SIG-M5 treated with dmso at 0.1 percent for 504 hours (cell line): Measurements from ENCODE around the gene TSPOAP1.
A peak's percentile ranks its signal among the peaks of the same experiment; 100 is the strongest.

Experiments used
- DNase-seq: peaks from one replicate; lab custom pipeline; 2025; ENCODE audit not compliant: unreplicated experiment; lab: John Stamatoyannopoulos, UW

Gene TSPOAP1, protein sequence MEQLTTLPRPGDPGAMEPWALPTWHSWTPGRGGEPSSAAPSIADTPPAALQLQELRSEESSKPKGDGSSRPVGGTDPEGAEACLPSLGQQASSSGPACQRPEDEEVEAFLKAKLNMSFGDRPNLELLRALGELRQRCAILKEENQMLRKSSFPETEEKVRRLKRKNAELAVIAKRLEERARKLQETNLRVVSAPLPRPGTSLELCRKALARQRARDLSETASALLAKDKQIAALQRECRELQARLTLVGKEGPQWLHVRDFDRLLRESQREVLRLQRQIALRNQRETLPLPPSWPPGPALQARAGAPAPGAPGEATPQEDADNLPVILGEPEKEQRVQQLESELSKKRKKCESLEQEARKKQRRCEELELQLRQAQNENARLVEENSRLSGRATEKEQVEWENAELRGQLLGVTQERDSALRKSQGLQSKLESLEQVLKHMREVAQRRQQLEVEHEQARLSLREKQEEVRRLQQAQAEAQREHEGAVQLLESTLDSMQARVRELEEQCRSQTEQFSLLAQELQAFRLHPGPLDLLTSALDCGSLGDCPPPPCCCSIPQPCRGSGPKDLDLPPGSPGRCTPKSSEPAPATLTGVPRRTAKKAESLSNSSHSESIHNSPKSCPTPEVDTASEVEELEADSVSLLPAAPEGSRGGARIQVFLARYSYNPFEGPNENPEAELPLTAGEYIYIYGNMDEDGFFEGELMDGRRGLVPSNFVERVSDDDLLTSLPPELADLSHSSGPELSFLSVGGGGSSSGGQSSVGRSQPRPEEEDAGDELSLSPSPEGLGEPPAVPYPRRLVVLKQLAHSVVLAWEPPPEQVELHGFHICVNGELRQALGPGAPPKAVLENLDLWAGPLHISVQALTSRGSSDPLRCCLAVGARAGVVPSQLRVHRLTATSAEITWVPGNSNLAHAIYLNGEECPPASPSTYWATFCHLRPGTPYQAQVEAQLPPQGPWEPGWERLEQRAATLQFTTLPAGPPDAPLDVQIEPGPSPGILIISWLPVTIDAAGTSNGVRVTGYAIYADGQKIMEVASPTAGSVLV (N-terminal part only)

DNA sequence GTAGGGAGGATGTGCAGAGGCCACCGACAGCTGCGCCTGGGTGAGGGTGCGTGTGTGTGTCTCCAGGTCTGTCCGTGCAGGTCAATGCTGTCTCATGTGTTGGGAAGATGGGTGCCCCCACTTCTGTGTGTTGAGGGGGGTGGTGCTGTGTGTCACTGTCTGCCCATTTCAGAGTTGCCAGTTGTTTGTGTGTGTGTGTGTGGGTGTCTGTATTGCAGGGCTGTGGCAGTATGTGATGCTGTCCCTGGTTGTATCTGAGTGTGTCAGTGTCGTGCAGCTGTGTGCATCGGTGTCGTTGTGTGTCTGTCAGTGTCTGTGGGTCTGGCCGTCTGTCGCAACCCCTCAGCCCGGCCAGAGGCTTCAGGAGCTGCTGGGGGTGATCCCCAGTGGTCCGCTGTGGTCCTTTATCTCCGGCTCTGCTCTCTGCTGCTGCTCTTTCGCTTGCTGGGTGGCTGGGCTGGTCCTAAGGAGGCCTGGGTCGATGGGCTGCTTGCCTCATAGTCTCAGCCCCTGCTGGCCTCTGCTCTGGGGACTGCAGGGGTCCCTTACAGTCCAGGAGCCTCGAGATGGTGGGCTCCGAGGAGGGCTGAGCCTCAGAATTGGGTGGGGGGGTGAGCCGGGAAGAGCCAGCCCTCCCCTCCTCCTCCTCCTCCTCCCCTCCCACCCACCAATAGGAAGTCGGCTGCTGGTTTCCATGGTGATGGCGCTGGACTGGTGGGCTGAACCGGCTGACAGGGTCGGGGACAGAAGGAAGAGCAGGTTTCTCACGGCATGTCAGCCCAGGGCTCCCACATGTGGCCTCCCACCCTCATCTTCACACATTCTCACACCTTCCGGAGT is at the start of gene TSPOAP1:
Gene TSPOAP1 (minus strand): TSS at position 601 of the 840 bp plus-strand sequence. CDS start 875 bp downstream, outside the sequence.
- DNase-seq: peak; percentile 93

DNA sequence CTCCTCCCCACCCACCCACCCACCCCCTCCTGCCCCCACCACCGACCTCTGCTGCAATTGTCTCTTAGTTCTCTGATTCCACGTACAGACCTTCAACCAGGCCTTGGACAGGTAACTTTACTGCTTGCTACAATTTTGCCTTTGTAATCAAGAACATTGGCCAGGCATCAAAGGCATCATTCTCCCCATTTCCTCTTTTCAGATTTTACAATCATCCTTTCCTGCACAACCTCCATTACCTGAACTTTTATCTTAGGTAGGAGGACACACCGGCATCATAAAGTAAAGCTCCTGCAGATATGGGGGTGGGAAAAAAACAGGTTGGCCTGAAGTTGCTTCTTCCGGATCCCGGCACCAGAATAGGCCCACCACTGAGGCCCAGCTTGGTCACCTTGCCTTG is 49.1 kb upstream of the TSPOAP1 start:
- DNase-seq: no peak

DNA sequence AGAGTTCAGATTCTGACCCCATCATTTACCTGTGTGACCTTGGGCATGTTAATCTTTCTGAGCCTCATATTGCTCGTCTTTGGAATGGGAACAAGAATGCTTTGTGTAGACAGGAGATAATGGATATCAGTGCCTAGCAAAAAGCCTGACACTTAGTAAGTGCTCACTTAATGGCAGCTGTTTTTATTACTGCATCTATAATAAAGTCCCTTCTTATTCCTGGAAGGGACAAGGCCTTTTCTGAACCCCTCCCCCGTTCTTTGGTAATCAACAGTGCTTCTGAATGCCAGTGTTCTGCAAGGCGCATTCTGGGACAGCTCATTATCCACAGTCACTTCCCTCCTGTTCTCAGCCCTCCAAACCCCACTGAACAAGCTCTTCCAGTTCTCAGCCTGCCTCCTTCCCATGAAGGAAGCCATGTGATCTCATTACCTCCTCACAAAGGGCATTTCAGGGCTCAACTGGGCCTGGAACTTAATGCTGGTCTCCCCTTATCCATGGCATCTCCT is 48.6 kb upstream of the TSPOAP1 start:
- peak; percentile 76 for DNase-seq

DNA sequence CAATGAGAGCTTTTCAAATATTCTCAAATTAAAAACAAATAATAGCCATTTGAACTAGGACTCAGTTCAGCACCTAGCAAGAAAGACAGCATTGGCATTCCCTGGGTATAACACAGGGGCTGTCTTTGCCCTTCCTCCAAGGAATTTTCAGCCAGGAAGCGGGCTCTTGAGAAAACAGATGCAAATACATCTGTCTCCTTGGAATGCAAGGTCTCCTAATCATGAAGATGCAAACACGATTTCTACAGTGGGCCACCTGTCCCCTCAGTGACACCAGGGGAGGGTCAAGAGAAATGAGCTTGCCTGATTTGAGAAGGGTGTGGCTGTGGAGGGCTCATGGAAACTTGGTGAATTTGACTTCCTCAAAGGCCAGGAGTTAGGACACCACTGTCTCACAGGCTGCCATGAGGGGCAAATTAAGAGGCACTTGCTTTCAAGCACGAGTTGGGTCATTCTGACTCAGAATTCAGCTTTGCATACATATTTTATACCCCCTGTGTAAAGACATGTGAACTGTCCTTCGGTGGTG is 47.9 kb upstream of the TSPOAP1 start:
- peak; percentile 26 for DNase-seq

GRCh38 chr17:58375811-58376210 is 47.2 kb upstream of the TSPOAP1 start:
- DNase-seq: no peak

- DNase-seq: no peak
Measured at GRCh38 chr17:58375256-58375655, 46.7 kb upstream of the TSPOAP1 start.

GRCh38 chr17:58373923-58374322 is 45.3 kb upstream of the TSPOAP1 start:
- DNase-seq: no peak

- no peak for DNase-seq
Measured at GRCh38 chr17:58373003-58373402, 44.4 kb upstream of the TSPOAP1 start.

GRCh38 chr17:58371300-58371950 is 42.8 kb upstream of the TSPOAP1 start:
- no peak for DNase-seq

GRCh38 chr17:58370716-58371115 is 42.1 kb upstream of the TSPOAP1 start:
- DNase-seq: no peak

DNA sequence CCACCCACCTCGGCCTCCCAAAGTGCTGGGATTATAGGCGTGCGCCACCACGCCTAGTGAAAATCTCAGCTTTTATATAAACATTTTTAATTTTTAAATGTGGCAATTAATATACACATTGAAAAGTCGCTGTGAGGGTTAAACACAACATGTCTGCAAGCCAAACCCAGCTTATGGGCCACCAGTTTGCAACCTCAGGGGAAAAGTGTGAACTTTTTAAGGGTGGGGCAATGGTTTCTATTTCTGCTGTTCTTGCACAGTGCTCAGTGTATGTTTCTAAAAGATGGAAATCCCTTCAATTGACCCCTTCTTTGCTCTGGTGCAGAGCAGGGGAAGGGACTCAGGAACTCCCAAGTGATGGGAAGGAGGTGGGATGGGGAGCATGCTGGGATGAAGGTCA is 41.7 kb upstream of the TSPOAP1 start:
- DNase-seq: no peak

DNA sequence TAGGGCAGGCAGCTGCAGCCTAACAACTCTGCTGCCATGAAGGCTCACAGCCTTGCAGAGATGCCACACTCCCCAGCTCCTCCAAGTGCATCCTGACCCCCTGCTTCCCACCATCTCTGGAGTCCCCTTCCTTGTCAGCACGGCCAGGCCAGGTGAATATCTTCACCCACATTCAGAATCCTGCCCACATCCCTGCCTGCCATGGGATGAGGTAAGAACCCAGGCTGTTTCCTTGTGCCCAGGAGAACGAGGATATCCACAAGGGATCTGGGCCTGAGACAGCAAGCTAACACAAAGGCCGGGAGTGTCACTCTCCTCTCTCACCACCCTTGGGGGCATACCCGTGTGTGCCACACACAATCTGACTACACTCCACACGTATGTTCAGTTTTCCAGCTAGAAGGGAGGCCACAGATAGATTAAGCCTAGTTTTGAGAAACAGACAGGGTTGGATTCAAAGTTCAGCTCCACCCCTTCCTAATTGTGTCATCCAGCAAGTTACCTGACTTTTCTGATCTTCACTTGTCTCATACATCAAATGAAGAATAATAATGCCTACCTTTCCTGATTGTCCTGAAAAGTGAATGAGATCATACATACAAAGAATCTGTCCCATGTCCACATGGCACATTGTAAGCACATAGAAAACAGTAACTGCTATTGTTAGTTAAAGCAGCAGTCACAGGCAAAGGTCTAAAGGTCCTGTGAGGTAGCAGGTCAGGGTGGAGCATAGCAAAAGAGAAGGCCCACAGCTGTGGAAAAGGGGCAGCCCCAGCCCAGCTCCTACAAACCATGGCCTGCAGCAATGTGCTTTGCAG is 40.8 kb upstream of the TSPOAP1 start:
- no peak for DNase-seq

DNA sequence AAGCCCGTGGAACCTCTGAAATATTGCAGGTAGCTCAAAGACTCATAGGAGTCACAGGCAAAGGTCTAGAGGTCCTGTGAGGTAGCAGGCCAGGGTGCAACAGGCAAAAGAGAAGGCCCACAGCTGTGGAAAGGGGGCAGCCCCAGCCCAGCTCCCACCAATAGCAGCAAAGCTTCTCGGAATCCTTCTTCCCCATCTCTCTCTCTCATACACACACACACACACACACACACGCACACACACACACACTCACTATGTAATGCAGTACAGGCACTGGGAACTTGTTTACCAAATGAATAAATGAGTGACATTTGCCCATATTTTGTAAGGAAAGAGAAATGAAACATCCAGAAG is 40.2 kb upstream of the TSPOAP1 start:
- DNase-seq: no peak

DNA sequence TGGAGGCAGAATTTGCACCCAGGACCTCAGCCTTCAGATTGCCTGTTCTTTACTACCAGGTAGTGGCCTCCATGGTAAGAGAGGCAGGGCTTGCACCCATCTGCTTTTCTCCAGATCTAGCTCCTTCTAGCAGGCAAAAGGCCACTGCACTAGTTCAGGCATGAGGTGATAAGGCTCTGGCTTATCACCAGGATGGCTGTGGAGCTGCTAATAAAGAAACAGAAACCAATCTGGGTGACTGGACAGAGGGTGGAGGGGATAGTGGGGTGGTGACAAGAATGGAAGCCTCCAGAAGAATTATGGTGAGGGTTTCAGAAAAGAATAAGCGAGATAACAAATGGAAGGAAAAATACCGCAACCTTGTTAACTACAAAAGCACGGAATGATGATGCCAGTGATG is 38.9 kb upstream of the TSPOAP1 start:
- DNase-seq: no peak

- DNase-seq: no peak
Measured at GRCh38 chr17:58365980-58366595, 37.5 kb upstream of the TSPOAP1 start.

GRCh38 chr17:58365185-58365979 is 36.8 kb upstream of the TSPOAP1 start:
- no peak for DNase-seq

DNA sequence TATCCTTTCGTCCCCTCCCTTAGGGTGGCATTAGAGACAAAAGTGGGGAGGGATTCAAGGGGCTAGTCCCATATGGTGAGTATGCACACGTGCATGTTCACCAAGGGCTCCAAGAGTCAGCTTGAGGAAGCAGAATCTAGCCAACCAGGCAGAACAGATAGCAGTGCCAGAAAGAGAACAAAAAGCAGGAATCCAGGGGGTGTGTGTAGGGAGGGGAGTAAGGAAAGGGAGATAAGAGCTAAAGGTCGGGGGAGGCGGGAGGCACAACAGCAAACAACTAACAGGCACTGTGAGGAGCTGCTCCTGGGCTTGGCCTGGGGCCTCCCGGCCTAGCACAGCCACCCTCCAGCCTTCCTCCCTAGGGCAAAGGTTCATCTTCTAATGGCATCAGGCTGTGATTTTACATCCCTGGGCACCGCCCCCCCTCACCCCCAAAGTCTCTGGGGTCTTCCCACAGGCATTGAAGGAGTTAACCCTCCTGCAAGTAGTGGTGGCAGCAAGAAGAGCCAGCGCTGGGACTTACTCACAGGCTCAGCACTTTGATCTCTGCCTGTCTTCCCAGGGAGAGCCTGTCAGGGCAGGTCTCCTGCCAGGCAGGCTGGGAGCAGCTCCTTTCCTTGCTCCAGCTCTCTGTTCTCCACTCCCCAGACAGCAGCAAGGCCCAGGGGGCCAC is 35.8 kb upstream of the TSPOAP1 start:
- no peak for DNase-seq
